PC-9 (cell line): ENCODE data around the gene TCF12.

Source experiments
- EZH2 ChIP-seq: fragments of 200-600 bp; sonication (generic); IDR thresholded peaks from 2 replicates; pipeline ENCODE4 v1.8.0; 2017; ENCODE audit warnings: antibody characterized with exemption, low read depth
- TF ChIP-seq, protein P1 (sequence below): fragments of 200-600 bp; sonication (generic); conservative IDR thresholded peaks from 2 replicates; pipeline ENCODE4 v1.6.1; 2017; ENCODE audit warnings: mixed run types, antibody characterized with exemption, mild to moderate bottlenecking, moderate library complexity

DNA sequence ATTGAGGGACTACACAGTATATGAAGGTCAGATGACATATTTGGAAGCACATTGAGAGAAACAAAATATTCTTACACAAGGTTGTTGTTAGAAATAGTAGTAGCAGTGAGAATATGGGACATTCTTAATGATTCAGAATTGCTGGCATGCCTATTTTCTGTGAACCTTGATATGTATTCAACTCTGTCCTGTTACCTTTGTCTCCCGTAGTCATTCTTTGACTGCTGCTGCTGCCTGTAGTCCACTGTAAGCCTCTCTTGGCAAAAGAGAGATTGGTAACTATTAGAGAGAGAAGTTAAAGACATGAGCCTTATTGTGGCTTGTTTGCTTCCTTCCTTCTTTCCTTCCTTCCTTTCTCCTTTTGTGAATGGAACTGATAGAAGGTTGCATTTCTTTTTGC is 64.5 kb downstream of the TCF12 start:
- TF ChIP-seq, protein P1, sequence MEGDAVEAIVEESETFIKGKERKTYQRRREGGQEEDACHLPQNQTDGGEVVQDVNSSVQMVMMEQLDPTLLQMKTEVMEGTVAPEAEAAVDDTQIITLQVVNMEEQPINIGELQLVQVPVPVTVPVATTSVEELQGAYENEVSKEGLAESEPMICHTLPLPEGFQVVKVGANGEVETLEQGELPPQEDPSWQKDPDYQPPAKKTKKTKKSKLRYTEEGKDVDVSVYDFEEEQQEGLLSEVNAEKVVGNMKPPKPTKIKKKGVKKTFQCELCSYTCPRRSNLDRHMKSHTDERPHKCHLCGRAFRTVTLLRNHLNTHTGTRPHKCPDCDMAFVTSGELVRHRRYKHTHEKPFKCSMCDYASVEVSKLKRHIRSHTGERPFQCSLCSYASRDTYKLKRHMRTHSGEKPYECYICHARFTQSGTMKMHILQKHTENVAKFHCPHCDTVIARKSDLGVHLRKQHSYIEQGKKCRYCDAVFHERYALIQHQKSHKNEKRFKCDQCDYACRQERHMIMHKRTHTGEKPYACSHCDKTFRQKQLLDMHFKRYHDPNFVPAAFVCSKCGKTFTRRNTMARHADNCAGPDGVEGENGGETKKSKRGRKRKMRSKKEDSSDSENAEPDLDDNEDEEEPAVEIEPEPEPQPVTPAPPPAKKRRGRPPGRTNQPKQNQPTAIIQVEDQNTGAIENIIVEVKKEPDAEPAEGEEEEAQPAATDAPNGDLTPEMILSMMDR, result no peak
- TF ChIP-seq EZH2, result no peak
